Measurements from ENCODE around the gene CORO2A.
"Not testable (repeated sequence)": the region's sequence is repeated elsewhere in the genome, so short reads cannot be mapped to it uniquely, and the experiment has no call there.

The CORO2A gene

GRCh38 chr9:98142925-98143481 lies 49.4 kb downstream of the CORO2A start:
- no peaks in the 10 kb centered on the region for H3K9me3 ChIP-seq (ENCODE audit: control insufficient read depth, insufficient read depth, low read length)
- no peak overlapping the region for H3K9ac ChIP-seq (ENCODE audit: low read depth, low read length)
- H3K36me3 ChIP-seq (ENCODE audit: insufficient read depth, low read length) = no peaks in the 10 kb centered on the region
- H3K4me1 ChIP-seq (ENCODE audit: insufficient read depth, low read length) = peaks cover 5% of the 10 kb centered on the region; the same call in 1 of the 2 replicates

DNA sequence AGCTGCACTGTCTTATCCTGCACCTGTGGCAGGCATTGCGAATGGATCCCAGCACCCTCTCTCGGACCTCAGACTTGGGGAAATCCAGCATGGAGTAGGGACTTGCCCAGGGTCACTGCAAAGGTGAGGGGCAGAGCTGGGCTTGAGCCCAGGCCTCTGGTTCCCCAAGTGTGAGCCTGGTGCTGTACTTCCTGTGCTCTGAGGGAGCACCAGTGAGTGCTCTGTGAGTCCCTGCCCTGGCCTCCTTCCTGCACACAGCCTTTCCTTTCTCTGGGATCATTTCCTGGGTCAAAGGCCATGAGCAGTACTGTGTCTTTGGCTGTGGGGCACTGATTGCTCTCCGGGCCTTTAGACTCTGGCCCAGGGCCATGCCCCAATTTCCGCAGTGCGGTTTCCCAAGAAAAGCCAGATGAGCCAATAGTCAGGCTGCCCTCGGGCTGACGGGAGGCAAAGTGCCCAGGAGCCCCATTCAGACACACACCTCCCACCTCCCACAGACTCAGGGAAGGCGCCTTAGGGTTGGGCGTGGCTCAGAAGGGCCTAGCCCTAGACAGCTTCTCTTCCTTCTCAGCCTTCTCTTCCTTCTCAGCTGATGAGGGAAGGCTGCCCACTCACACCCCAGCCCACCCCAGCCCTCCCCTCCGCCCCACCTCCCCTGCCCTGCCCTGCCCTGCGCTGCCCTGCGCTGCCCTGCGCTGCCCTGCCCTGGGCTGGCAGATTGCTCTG lies 50.1 kb downstream of the CORO2A start:
- Histone ChIP-seq H3K4me1 (ENCODE audit: insufficient read depth, low read length) (peaks cover 5% of the 10 kb centered on the region; the same call in 1 of the 2 replicates), H3K36me3 (ENCODE audit: insufficient read depth, low read length) (no peaks in the 10 kb centered on the region), H3K9me3 (ENCODE audit: control insufficient read depth, insufficient read depth, low read length) (no peaks in the 10 kb centered on the region), H3K9ac (ENCODE audit: low read depth, low read length) (no peak overlapping the region)

- no peak overlapping the region for H3K9ac ChIP-seq (ENCODE audit: low read depth, low read length)
- H3K9me3 ChIP-seq (ENCODE audit: control insufficient read depth, insufficient read depth, low read length) = no peaks in the 10 kb centered on the region
- no peaks in the 10 kb centered on the region for H3K4me1 ChIP-seq (ENCODE audit: insufficient read depth, low read length)
- no peaks in the 10 kb centered on the region for H3K36me3 ChIP-seq (ENCODE audit: insufficient read depth, low read length)
Measured at GRCh38 chr9:98140503-98140902, 51.9 kb downstream of the CORO2A start.

DNA sequence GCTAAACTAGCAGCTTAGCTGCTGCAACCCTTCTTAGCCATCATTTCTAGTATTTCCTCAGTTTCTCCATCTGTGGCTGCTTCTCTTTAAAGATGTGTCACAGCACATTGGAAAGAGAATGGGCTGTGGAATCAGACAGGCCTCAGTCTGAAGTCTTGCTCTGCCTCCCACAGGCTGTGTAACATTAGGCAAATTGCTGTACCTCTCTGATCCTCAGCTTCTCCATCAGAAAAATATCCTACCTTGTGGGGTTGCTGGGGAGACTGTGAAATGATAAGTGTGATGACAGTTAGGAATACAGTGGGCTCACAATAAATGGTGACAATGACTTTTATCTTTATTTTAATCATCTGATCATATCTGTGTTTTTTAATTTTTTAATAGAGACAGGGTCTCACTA lies 55.9 kb downstream of the CORO2A start:
- Histone ChIP-seq H3K9me3 (ENCODE audit: control insufficient read depth, insufficient read depth, low read length) (no peaks in the 10 kb centered on the region), H3K9ac (ENCODE audit: low read depth, low read length) (no peak overlapping the region), H3K36me3 (ENCODE audit: insufficient read depth, low read length) (no peaks in the 10 kb centered on the region; the same call in 1 of the 2 replicates), H3K4me1 (ENCODE audit: insufficient read depth, low read length) (no peaks in the 10 kb centered on the region)

DNA sequence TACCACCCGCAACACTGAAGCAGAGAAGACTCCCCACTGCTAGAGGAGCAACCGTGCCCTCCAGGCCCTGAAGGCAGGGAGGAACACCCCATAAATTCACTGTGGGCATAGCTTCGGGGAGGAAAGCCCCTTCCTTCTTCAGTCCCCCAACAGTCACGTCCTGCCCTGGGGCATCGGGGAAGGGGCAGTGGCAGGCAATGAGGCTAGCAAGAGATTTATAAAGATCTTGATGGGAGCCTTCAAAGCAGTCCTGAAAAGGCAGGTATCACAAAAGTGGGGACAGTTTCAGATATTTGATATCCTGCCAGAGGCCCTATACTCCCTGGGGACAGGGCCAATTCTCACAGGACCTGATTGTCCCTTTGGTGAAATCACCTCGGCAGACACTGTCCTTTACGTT lies 56.5 kb downstream of the CORO2A start:
- Histone ChIP-seq H3K9ac (ENCODE audit: low read depth, low read length) (no peak overlapping the region), H3K36me3 (ENCODE audit: insufficient read depth, low read length) (no peaks in the 10 kb centered on the region; the same call in 1 of the 2 replicates), H3K4me1 (ENCODE audit: insufficient read depth, low read length) (no peaks in the 10 kb centered on the region), H3K9me3 (ENCODE audit: control insufficient read depth, insufficient read depth, low read length) (no peaks in the 10 kb centered on the region)

DNA sequence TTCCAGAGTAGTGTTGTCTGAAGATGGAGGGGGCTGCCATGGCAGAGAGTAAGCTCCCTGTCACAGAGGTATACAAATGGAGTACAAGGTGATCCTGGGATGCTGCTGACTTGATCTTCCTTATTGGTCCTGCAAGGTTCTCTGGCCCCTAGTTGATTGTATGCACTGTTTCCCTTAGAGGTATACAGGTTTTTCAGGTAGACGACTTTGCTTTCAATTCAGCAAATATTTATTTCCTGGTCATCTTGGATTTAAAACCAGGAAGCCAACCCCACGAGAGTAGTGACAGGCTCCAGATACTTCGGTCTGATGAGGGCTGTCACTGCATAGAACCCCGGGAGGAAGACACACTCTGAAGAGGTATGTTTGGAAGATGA lies 56.9 kb downstream of the CORO2A start:
- H3K9me3 ChIP-seq (ENCODE audit: control insufficient read depth, insufficient read depth, low read length) = no peaks in the 10 kb centered on the region
- H3K36me3 ChIP-seq (ENCODE audit: insufficient read depth, low read length) = no peaks in the 10 kb centered on the region; the same call in 1 of the 2 replicates
- no peaks in the 10 kb centered on the region for H3K4me1 ChIP-seq (ENCODE audit: insufficient read depth, low read length)
- H3K9ac ChIP-seq (ENCODE audit: low read depth, low read length) = no peak overlapping the region

DNA sequence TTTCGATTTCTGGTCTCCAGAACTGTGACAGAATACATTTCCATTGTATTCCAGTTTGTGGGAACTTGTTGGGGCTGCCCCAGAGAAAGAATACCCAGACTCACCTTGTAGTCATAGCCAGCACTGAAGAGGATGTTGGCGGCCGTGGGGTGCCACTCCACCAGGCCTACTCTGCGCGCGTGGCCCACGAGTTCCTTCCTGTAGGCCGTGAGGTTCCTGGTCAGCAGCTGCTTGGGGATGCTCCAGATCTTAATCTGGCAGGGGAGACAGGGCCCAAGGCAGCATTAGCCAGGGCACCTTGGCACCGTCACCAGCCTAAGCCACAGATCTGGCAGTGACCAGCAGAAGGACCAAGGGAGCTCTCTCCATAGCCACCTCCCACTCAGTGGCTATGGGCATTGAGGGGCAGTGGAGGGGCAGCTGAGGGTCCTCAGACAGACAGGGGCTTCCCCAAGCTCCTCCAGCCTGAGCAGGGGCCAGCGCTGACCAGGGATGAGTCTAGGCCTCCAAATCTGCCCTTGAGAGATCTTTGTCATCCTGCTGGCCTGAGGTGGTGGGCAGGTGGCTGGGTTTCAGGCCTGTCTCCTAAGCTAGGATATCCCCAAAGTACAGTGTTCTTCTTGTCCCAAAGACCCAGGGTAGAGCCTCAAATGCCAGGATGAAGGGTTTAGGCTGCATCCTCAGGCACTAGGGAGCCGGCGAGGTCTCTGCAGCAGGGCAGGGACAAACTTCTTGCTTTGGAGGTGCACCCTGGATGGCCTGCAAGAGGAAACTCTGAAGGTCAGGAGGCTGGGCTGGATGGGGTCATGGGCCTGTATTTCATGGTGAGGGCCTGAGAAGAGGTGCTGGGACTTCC lies 57.5 kb downstream of the CORO2A start:
- H3K9ac ChIP-seq (ENCODE audit: low read depth, low read length) = no peak overlapping the region
- H3K36me3 ChIP-seq (ENCODE audit: insufficient read depth, low read length) = no peaks in the 10 kb centered on the region; the same call in 1 of the 2 replicates
- H3K9me3 ChIP-seq (ENCODE audit: control insufficient read depth, insufficient read depth, low read length) = no peaks in the 10 kb centered on the region
- H3K4me1 ChIP-seq (ENCODE audit: insufficient read depth, low read length) = no peaks in the 10 kb centered on the region

DNA sequence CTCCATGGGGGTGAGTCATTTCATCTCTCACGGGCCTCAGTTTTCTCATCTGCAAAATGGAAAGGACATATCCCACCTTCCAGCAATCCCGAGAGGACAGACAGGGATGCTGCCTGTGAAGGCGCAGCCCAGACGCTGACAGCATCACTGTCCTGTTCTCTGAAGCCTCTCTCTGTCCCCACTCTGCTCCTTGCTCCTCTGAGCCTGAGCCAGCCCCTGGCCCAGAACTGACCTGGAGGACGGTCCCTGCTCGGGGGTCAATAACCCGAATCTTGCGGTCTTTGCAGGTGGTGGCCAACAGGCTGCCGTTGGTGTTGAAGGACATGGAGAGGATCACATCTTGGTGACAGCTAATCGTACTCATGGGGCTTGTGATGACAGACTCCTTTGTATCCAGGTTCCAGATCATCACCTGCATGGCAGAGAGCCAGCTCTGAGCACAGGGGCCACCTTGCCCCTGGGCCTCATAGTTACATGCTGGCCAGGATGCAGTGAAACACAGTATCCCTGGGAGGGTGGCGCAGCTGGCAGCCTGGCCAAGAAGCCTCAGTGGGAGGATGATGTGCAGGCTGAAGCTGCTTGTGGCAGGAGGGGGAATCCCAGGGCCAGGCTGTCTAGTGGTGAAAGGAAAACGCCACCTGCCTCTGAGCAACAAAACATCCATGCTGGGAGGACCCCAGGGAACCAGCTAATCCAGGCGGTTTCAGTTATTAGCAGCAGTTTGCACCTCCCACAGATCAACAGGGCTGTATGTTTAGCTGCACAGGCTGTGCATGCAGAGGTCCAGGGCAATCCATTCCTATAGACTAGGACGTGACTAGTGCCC lies 59.4 kb downstream of the CORO2A start:
- peaks cover 5% of the 10 kb centered on the region; the same call in 1 of the 2 replicates for H3K4me1 ChIP-seq (ENCODE audit: insufficient read depth, low read length)
- no peaks in the 10 kb centered on the region for H3K9me3 ChIP-seq (ENCODE audit: control insufficient read depth, insufficient read depth, low read length)
- no peak overlapping the region for H3K9ac ChIP-seq (ENCODE audit: low read depth, low read length)
- no peaks in the 10 kb centered on the region; the same call in 1 of the 2 replicates for H3K36me3 ChIP-seq (ENCODE audit: insufficient read depth, low read length)

DNA sequence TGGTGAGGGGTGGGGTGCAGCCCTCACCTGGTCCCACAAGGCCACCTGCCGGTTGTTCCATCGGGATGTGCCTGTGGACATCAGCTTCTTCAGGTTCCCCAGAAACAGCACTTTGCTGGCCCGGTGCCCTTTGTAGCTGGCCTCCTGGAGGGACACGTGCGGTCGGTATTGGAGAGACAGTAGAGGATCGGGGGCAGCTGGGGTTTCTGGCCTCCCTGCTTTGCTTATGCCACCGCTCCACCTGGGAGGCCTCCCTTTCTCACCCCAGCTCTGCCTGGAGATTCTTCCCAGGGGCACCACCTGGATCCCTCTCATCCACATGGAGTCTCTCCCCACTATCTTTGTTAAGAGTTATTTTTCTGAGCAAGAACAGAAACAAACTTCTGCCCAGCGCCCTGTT lies 60.3 kb downstream of the CORO2A start:
- H3K36me3 ChIP-seq (ENCODE audit: insufficient read depth, low read length) = no peaks in the 10 kb centered on the region; the same call in 1 of the 2 replicates
- no peak overlapping the region for H3K9ac ChIP-seq (ENCODE audit: low read depth, low read length)
- H3K4me1 ChIP-seq (ENCODE audit: insufficient read depth, low read length) = peaks cover 5% of the 10 kb centered on the region; the same call in 1 of the 2 replicates
- H3K9me3 ChIP-seq (ENCODE audit: control insufficient read depth, insufficient read depth, low read length) = no peaks in the 10 kb centered on the region

- Histone ChIP-seq H3K9ac (ENCODE audit: low read depth, low read length) (no peak overlapping the region), H3K9me3 (ENCODE audit: control insufficient read depth, insufficient read depth, low read length) (no peaks in the 10 kb centered on the region), H3K4me1 (ENCODE audit: insufficient read depth, low read length) (peaks cover 5% of the 10 kb centered on the region; the same call in 1 of the 2 replicates), H3K36me3 (ENCODE audit: insufficient read depth, low read length) (no peaks in the 10 kb centered on the region; the same call in 1 of the 2 replicates)
Measured at GRCh38 chr9:98130576-98131228, 61.7 kb downstream of the CORO2A start.

GRCh38 chr9:98130060-98130459 lies 62.4 kb downstream of the CORO2A start:
- not testable (repeated sequence) for H3K9ac ChIP-seq (ENCODE audit: low read depth, low read length); H3K4me1 ChIP-seq (ENCODE audit: insufficient read depth, low read length); H3K36me3 ChIP-seq (ENCODE audit: insufficient read depth, low read length); H3K9me3 ChIP-seq (ENCODE audit: control insufficient read depth, insufficient read depth, low read length)

- no peak overlapping the region for H3K9ac ChIP-seq (ENCODE audit: low read depth, low read length)
- peaks cover 5% of the 10 kb centered on the region; the same call in 1 of the 2 replicates for H3K4me1 ChIP-seq (ENCODE audit: insufficient read depth, low read length)
- no peaks in the 10 kb centered on the region; the same call in 1 of the 2 replicates for H3K36me3 ChIP-seq (ENCODE audit: insufficient read depth, low read length)
- H3K9me3 ChIP-seq (ENCODE audit: control insufficient read depth, insufficient read depth, low read length) = no peaks in the 10 kb centered on the region
Measured at GRCh38 chr9:98129451-98129881, 63.0 kb downstream of the CORO2A start.

- Histone ChIP-seq H3K9me3 (ENCODE audit: control insufficient read depth, insufficient read depth, low read length) (no peaks in the 10 kb centered on the region), H3K36me3 (ENCODE audit: insufficient read depth, low read length) (no peaks in the 10 kb centered on the region), H3K9ac (ENCODE audit: low read depth, low read length) (no peak overlapping the region), H3K4me1 (ENCODE audit: insufficient read depth, low read length) (peaks cover 5% of the 10 kb centered on the region; the same call in 1 of the 2 replicates)
Measured at GRCh38 chr9:98128316-98128715, 64.1 kb downstream of the CORO2A start.

All from ES-I3 (cell line).